OCI-LY3 (cell line): ENCODE results near the gene TIMMDC1.

Source experiments
- EZH2phosphoT487 ChIP-seq: fragments of 200-600 bp; shearing (Covaris generic); IDR thresholded peaks from 2 replicates; pipeline ENCODE4 v1.6.1; 2018; ENCODE audit warnings: antibody characterized with exemption, mixed run types, low read depth
- TF ChIP-seq, protein P1 (sequence below): fragments of 200-600, 300-600 bp; sonication (generic); IDR thresholded peaks from 2 replicates; pipeline ENCODE4 v1.5.1; 2014; ENCODE audit warnings: antibody characterized with exemption, low read length, low read depth

DNA sequence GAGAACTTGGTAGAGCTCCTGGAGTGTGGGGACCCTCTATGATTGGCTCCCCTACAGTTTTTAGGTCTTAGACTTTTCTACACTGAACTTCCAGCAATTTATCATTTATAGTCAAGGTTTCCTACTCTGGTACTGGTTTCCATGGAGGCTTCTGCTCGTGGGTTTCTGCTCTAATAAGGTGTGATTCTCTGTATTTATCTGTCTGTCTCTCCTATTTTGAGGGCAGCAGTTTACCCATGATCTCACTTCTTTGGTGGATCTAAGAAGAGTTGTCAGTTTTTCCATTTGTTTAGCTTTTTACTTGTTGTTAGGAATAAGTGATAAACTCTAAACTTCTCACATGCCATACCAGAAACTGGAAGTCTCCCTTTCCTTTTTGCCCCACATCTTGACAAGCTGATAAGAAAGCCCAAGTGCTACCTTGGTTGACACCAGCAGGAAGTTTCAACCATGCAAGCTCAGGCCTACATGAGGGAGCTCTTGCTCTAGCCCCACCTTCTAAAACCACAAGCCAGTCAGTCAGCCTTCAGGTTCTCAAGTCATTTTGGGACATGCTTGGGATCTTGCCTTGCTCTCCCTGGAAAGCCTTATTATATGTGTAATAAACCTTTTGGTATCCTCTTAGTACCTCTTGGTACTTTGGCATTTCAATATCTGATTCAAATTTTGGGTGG is 10.0 kb downstream of the TIMMDC1 start:
- TF ChIP-seq, protein P1, sequence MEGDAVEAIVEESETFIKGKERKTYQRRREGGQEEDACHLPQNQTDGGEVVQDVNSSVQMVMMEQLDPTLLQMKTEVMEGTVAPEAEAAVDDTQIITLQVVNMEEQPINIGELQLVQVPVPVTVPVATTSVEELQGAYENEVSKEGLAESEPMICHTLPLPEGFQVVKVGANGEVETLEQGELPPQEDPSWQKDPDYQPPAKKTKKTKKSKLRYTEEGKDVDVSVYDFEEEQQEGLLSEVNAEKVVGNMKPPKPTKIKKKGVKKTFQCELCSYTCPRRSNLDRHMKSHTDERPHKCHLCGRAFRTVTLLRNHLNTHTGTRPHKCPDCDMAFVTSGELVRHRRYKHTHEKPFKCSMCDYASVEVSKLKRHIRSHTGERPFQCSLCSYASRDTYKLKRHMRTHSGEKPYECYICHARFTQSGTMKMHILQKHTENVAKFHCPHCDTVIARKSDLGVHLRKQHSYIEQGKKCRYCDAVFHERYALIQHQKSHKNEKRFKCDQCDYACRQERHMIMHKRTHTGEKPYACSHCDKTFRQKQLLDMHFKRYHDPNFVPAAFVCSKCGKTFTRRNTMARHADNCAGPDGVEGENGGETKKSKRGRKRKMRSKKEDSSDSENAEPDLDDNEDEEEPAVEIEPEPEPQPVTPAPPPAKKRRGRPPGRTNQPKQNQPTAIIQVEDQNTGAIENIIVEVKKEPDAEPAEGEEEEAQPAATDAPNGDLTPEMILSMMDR: no peak
- TF ChIP-seq EZH2phosphoT487: no peak
